ENCODE measurements around the gene KLHDC8A. TPM values are rescaled to one million over a fixed set of nuclear protein-coding genes. Genes with fewer than 3 reads are reported as not detected.

The KLHDC8A gene
- total and polyA plus RNA-seq, 2 donors (not counting 1 experiment from before 2014, with no cell fraction given), result not detected

- DNase-seq (ENCODE audit: low read depth in 2 of 2), result peak; percentile 78 to 79
- Histone ChIP-seq H2AFZ (ENCODE audit: low read length) (no peak overlapping the region), H3K4me2 (ENCODE audit: extremely low read depth, insufficient read depth, low read length) (peak overlapping the region; percentile 71), H3K79me2 (ENCODE audit: control insufficient read depth, insufficient read depth, low read length) (peaks cover 68% of the 10 kb centered on the region), H3K36me3 (ENCODE audit: control insufficient read depth, insufficient read depth, low read length) (peaks cover 1% of the 10 kb centered on the region), H3K4me1 (ENCODE audit: control insufficient read depth, extremely low read depth, insufficient read depth, low read length) (peaks cover 18% of the 10 kb centered on the region), H4K20me1 (ENCODE audit: control insufficient read depth, extremely low read depth, insufficient read depth, low read length) (no peaks in the 10 kb centered on the region), H3K4me3 (replicated peaks in 1 of 4; ENCODE audit: control extremely low read depth in 1 of 4, insufficient read depth in 1 of 4, low read depth in 3 of 4, low read length in 4 of 4) (peak overlapping the region; percentile 6 to 48 (median 14)), H3K9ac (ENCODE audit: insufficient read depth, low read length) (no peak overlapping the region), H3K27ac (ENCODE audit: insufficient read depth, low read length) (peak overlapping the region; percentile 26), H3K9me3 (ENCODE audit: control insufficient read depth, insufficient read depth, low read depth, low read length) (no peaks in the 10 kb centered on the region), H3K27me3 (ENCODE audit: control insufficient read depth, insufficient read depth, low read length) (no peaks in the 10 kb centered on the region)
- TF ChIP-seq EZH2 (IDR thresholded peaks at IDR 0.05; ENCODE audit: low read length, missing control alignments), result no peak
- TF ChIP-seq, protein P1, sequence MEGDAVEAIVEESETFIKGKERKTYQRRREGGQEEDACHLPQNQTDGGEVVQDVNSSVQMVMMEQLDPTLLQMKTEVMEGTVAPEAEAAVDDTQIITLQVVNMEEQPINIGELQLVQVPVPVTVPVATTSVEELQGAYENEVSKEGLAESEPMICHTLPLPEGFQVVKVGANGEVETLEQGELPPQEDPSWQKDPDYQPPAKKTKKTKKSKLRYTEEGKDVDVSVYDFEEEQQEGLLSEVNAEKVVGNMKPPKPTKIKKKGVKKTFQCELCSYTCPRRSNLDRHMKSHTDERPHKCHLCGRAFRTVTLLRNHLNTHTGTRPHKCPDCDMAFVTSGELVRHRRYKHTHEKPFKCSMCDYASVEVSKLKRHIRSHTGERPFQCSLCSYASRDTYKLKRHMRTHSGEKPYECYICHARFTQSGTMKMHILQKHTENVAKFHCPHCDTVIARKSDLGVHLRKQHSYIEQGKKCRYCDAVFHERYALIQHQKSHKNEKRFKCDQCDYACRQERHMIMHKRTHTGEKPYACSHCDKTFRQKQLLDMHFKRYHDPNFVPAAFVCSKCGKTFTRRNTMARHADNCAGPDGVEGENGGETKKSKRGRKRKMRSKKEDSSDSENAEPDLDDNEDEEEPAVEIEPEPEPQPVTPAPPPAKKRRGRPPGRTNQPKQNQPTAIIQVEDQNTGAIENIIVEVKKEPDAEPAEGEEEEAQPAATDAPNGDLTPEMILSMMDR (conservative IDR thresholded peaks at IDR 0.05 in 1 of 2, IDR thresholded peaks at IDR 0.05 in 1 of 2; ENCODE audit: low read depth in 1 of 2, low read length in 2 of 2), result no peak
These were observed 37.4 kb downstream of the KLHDC8A start for GRCh38 chr1:205319081-205320018.

GRCh38 chr1:205318231-205318991 is 38.3 kb downstream of the KLHDC8A start:
- H3K4me3 ChIP-seq (replicated peaks in 1 of 4; ENCODE audit: control extremely low read depth in 1 of 4, insufficient read depth in 1 of 4, low read depth in 3 of 4, low read length in 4 of 4), result no peak overlapping the region
- no peaks in the 10 kb centered on the region for H4K20me1 ChIP-seq (ENCODE audit: control insufficient read depth, extremely low read depth, insufficient read depth, low read length)
- no peaks in the 10 kb centered on the region for H3K9me3 ChIP-seq (ENCODE audit: control insufficient read depth, insufficient read depth, low read depth, low read length)
- peaks cover 27% of the 10 kb centered on the region for H3K4me1 ChIP-seq (ENCODE audit: control insufficient read depth, extremely low read depth, insufficient read depth, low read length)
- no peak for DNase-seq (ENCODE audit: low read depth in 2 of 2)
- no peak overlapping the region for H3K27ac ChIP-seq (ENCODE audit: insufficient read depth, low read length)
- H3K9ac ChIP-seq (ENCODE audit: insufficient read depth, low read length), result no peak overlapping the region
- H3K79me2 ChIP-seq (ENCODE audit: control insufficient read depth, insufficient read depth, low read length), result peaks cover 77% of the 10 kb centered on the region
- H3K4me2 ChIP-seq (ENCODE audit: extremely low read depth, insufficient read depth, low read length), result peak overlapping the region; percentile 71
- TF ChIP-seq EZH2 (IDR thresholded peaks at IDR 0.05; ENCODE audit: low read length, missing control alignments), result no peak
- TF ChIP-seq, protein P1 (conservative IDR thresholded peaks at IDR 0.05 in 1 of 2, IDR thresholded peaks at IDR 0.05 in 1 of 2; ENCODE audit: low read depth in 1 of 2, low read length in 2 of 2), result no peak
- H3K36me3 ChIP-seq (ENCODE audit: control insufficient read depth, insufficient read depth, low read length), result peaks cover 1% of the 10 kb centered on the region
- no peak overlapping the region for H2AFZ ChIP-seq (ENCODE audit: low read length)
- no peaks in the 10 kb centered on the region for H3K27me3 ChIP-seq (ENCODE audit: control insufficient read depth, insufficient read depth, low read length)

GRCh38 chr1:205317311-205317917 is 39.3 kb downstream of the KLHDC8A start:
- Histone ChIP-seq H2AFZ (ENCODE audit: low read length) (no peak overlapping the region), H3K9ac (ENCODE audit: insufficient read depth, low read length) (no peak overlapping the region), H3K79me2 (ENCODE audit: control insufficient read depth, insufficient read depth, low read length) (peaks cover 87% of the 10 kb centered on the region), H3K4me1 (ENCODE audit: control insufficient read depth, extremely low read depth, insufficient read depth, low read length) (peaks cover 33% of the 10 kb centered on the region), H3K4me2 (ENCODE audit: extremely low read depth, insufficient read depth, low read length) (peak overlapping the region; percentile 18), H3K36me3 (ENCODE audit: control insufficient read depth, insufficient read depth, low read length) (peaks cover 1% of the 10 kb centered on the region), H3K27ac (ENCODE audit: insufficient read depth, low read length) (no peak overlapping the region), H3K4me3 (replicated peaks in 1 of 4; ENCODE audit: control extremely low read depth in 1 of 4, insufficient read depth in 1 of 4, low read depth in 3 of 4, low read length in 4 of 4) (no peak overlapping the region), H3K27me3 (ENCODE audit: control insufficient read depth, insufficient read depth, low read length) (no peaks in the 10 kb centered on the region), H4K20me1 (ENCODE audit: control insufficient read depth, extremely low read depth, insufficient read depth, low read length) (no peaks in the 10 kb centered on the region), H3K9me3 (ENCODE audit: control insufficient read depth, insufficient read depth, low read depth, low read length) (no peaks in the 10 kb centered on the region)
- TF ChIP-seq, protein P1 (conservative IDR thresholded peaks at IDR 0.05 in 1 of 2, IDR thresholded peaks at IDR 0.05 in 1 of 2; ENCODE audit: low read depth in 1 of 2, low read length in 2 of 2), result no peak
- peak; percentile 12 to 59 for DNase-seq (ENCODE audit: low read depth in 2 of 2)
